Uterus (tissue), 4 donors: ENCODE data around the gene DAG1. TPM values are rescaled to one million over a fixed set of nuclear protein-coding genes. Genes with fewer than 3 reads are reported as not detected.

Experiments used
- DNase-seq, 2 donors: peaks; one replicate each; pipeline ENCODE4 v3.0.0-alpha.2; 2019 to 2020
- H3K27ac ChIP-seq, 2 donors: fragments of 200-600 bp; sonication (generic); 1 replicate in 1 of 2; 2 replicates in 1 of 2; pipeline ENCODE4 v1.5.1; 2016 to 2018
- H3K27me3 ChIP-seq, 2 donors: fragments of 200-600 bp; sonication (generic); one replicate each; pipeline ENCODE4 v1.5.1; 2018 to 2019; ENCODE audit warnings: control low read depth in 1 of 2
- H3K36me3 ChIP-seq, 2 donors: fragments of 200-600 bp; sonication (generic); one replicate each; pipeline ENCODE4 v1.5.1; 2019; ENCODE audit warnings: control low read depth in 1 of 2
- H3K4me1 ChIP-seq, 2 donors: fragments of 200-600 bp; sonication (generic); one replicate each; pipeline ENCODE4 v1.5.1; 2018 to 2019; ENCODE audit warnings: control low read depth in 1 of 2
- H3K4me3 ChIP-seq, 2 donors: fragments of 200-600 bp; sonication (generic); 1 replicate in 1 of 2; 2 replicates in 1 of 2; pipeline ENCODE4 v1.5.1; 2018 to 2019; ENCODE audit warnings: mild to moderate bottlenecking in 1 of 2
- H3K9me3 ChIP-seq, 2 donors: fragments of 200-600 bp; sonication (generic); one replicate each; pipeline ENCODE4 v1.5.1; 2019; ENCODE audit warnings: control low read depth in 1 of 2
- CTCF ChIP-seq, 4 experiments: fragments of 200-600 bp in 2 of 4; fragments of 450-650 bp in 2 of 4; sonication (generic) in 2 of 4; IDR thresholded peaks; one replicate each; pipeline ENCODE4 v1.5.1; 2016 to 2019; ENCODE audit warnings: antibody characterized with exemption in 4 of 4, mild to moderate bottlenecking in 2 of 4, moderate library complexity in 1 of 4
- POLR2A ChIP-seq, 2 donors: fragments of 450-650 bp; IDR thresholded peaks; one replicate each; pipeline ENCODE4 v1.6.1; 2016; ENCODE audit warnings: antibody characterized with exemption in 2 of 2, mild to moderate bottlenecking in 1 of 2, moderate library complexity in 1 of 2
- intact Hi-C: fragments of 100-400 bp; cut with DNase I; formaldehyde crosslinking; loops from one replicate; pipeline ENCODE4 v1.15.1; 2023; ENCODE audit warnings: low total_unique reads
- total RNA-seq, 4 donors: library from RNA; depleted of rRNA in 3 of 4; stranded (reverse); fragments of >200 nt in 3 of 4; gene quantifications; one replicate each; pipeline versions ENCODE4 v1.1.0 to v1.2.4, GENCODE V29; 2014 to 2023
- donor health status: DM: yes; HTN: yes; CAD: no.

Gene DAG1
- total RNA-seq, 4 donors from 2014 or later = 34.3 to 76.4 (median 48.1) TPM

DNA sequence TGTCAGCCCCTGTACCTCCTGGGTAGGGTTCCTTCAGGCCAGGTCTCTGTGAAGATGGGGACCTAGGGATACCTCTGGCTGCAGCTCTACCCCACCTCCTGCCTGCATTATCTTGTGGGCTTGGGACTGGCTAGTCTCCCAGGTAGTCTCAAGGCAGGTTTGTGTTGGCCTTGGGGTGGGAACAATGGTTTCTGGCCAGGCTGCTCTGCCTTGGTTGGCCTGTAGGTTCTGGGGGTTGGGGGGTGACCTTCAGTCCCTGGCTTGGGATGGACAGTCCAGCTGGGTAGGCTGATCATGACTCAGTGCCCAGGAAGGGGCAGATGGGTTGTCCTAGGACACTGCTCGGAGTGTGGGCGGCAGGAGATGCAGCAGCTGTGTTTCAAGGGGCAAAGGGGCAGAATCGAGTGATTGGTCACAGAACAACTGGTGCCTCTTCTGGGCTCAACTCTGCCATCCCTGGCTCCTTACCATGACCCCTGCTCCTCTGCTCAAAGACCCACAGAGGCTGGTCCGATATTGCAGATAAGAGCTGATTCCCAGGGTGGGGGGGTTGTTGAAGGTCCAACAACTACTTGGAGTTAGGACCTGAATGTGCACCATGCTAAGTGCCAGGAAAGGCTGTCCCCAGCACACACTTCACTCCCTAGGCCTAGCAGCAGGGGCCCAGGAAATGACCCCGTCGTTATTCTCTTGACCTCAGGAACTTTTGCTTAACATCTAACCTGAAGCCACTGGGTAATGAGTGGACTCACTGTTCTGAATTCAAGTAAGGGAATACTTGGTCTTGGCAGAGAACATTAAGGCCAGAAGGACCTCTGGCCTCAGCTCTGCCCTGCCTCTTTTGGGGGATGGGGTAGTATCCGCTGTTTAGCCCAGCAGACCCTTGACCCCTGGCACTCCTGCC lies 66.2 kb downstream of the DAG1 start:
- no peak overlapping the region for H3K27ac ChIP-seq
- H3K4me1 ChIP-seq = peaks cover 0 to 4% of the 10 kb centered on the region in 2 donors
- TF ChIP-seq CTCF (IDR thresholded peaks at IDR 0.05) (no peak), POLR2A (IDR thresholded peaks at IDR 0.05) (no peak)
- no peaks in the 10 kb centered on the region for H3K9me3 ChIP-seq
- DNase-seq = no peak
- H3K4me3 ChIP-seq = no peak overlapping the region
- intact Hi-C loops = loop anchor here (5.0 kb wide), 1 partner anchor 131 kb away; no protein-coding TSS in a partner anchor
- H3K27me3 ChIP-seq = no peaks in the 10 kb centered on the region
- H3K36me3 ChIP-seq = no peaks in the 10 kb centered on the region

DNA sequence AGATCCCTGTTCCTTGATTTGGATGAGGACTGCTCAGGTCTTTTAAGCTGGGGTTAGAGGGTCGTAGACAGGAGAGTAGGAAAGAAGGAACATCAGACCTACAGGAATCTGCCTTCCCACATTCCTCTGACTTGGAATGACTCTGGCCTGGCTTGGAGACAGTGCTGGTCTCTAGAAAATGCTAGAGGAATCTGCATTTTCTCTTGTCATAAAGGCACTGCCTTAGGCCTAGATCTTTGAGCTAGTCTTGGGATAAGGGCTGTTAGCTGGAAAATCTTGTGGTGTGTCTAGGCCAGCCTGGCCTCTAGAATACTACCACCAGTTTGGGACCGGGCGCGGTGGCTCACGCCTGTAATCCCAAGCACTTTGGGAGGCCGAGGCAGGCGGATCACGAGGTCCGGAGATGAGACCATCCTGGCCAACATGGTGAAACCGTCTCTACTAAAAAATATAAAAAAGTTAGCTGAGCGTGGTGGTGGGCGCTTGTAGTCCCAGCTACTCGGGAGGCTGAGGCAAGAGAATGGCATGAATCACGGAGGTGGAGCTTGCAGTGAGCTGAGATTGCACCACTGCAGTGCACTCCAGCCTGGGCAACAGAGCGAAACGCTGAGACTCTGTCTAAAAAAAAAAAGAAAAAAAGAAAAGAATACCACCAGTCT lies 66.9 kb downstream of the DAG1 start:
- H3K4me3 ChIP-seq = no peak overlapping the region
- intact Hi-C loops = loop anchor here (5.0 kb wide), 1 partner anchor 130 kb away; no protein-coding TSS in a partner anchor
- H3K4me1 ChIP-seq = peaks cover 0 to 4% of the 10 kb centered on the region in 2 donors
- H3K27me3 ChIP-seq = no peaks in the 10 kb centered on the region
- H3K36me3 ChIP-seq = no peaks in the 10 kb centered on the region
- no peaks in the 10 kb centered on the region for H3K9me3 ChIP-seq
- no peak overlapping the region for H3K27ac ChIP-seq
- TF ChIP-seq CTCF (IDR thresholded peaks at IDR 0.05) = no peak
- TF ChIP-seq POLR2A (IDR thresholded peaks at IDR 0.05) = no peak
- no peak for DNase-seq

GRCh38 chr3:49539659-49540560 lies 69.8 kb downstream of the DAG1 start:
- Histone ChIP-seq H3K9me3 (no peaks in the 10 kb centered on the region), H3K4me1 (peaks cover 0 to 4% of the 10 kb centered on the region in 2 donors), H3K4me3 (peak overlapping the region; percentile 34 to 52), H3K36me3 (no peaks in the 10 kb centered on the region), H3K27me3 (no peaks in the 10 kb centered on the region), H3K27ac (peak overlapping the region; percentile 84 to 87)
- intact Hi-C loops = loop anchor here (5.0 kb wide), 1 partner anchor 127 kb away; no protein-coding TSS in a partner anchor
- peak; percentile 94 to 95 for DNase-seq
- TF ChIP-seq CTCF (IDR thresholded peaks at IDR 0.05) (peak; percentile 90 to 97 (median 96)), POLR2A (IDR thresholded peaks at IDR 0.05) (peak in 1 of 2 donors; percentile 56)

DNA sequence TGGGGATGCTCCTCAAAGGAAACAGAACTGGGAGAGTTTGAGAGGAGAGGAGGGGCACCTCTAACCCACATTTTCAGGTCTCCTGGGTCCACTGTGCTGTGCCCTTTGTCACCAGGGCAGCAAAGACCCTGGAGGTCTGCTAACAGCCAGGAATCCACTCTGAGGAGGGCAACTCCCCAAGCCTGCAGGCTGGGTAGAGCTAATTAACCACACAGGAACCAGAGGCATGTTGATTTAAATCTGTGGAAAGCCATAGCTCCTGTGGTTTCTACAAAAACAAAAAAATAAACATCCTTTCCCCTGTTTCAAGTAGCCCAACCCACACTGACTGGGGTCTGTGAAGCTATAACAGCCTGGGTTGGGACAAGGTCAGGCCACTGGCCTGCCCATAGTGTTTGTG lies 82.0 kb downstream of the DAG1 start:
- intact Hi-C loops = no loop called here
- H3K4me1 ChIP-seq = no peaks in the 10 kb centered on the region
- H3K9me3 ChIP-seq = no peaks in the 10 kb centered on the region

More for the DNA sequence above, 82.0 kb downstream of the DAG1 start:
- Histone ChIP-seq H3K36me3 (no peaks in the 10 kb centered on the region), H3K27me3 (no peaks in the 10 kb centered on the region), H3K27ac (no peak overlapping the region), H3K4me3 (no peak overlapping the region)
- no peak for TF ChIP-seq POLR2A (IDR thresholded peaks at IDR 0.05)
- TF ChIP-seq CTCF (IDR thresholded peaks at IDR 0.05) = no peak
- no peak for DNase-seq
